Mesenchymal stem cell (in vitro differentiated cells and primary cell): Measurements from ENCODE around the gene CDH4.

ENCODE experiments used
- DNase-seq: peaks from one replicate; pipeline ENCODE4 v3.0.0-alpha.2; 2013
- H2AFZ ChIP-seq: one replicate; pipeline ENCODE4 v1.6.1; 2013; ENCODE audit warnings: low read depth, mild to moderate bottlenecking, control low read depth, inconsistent platforms, low read length, moderate library complexity
- H2AK5ac ChIP-seq: 2 replicates; pipeline ENCODE4 v1.6.1; 2013; ENCODE audit warnings: low read length, moderate library complexity, mild to moderate bottlenecking, inconsistent platforms; ENCODE audit not compliant: severe bottlenecking
- H2BK120ac ChIP-seq: one replicate; pipeline ENCODE4 v1.6.1; 2013; ENCODE audit warnings: low read depth, mild to moderate bottlenecking, inconsistent platforms, low read length, moderate library complexity
- H2BK12ac ChIP-seq, 2 experiments: one replicate each; pipeline ENCODE4 v1.6.1; 2013; ENCODE audit warnings: inconsistent platforms in 2 of 2, low read length in 2 of 2, mild to moderate bottlenecking in 2 of 2, moderate library complexity in 2 of 2, control low read depth in 1 of 2
- H2BK15ac ChIP-seq: one replicate; pipeline ENCODE4 v1.6.1; 2013; ENCODE audit warnings: mild to moderate bottlenecking, low read depth, inconsistent platforms; ENCODE audit not compliant: poor library complexity, severe bottlenecking
- H2BK5ac ChIP-seq: 2 replicates; pipeline ENCODE4 v1.6.1; 2013; ENCODE audit warnings: low read depth, mild to moderate bottlenecking, low read length, control low read depth, inconsistent platforms; ENCODE audit not compliant: poor library complexity, severe bottlenecking
- H3K14ac ChIP-seq, 2 experiments: one replicate each; pipeline ENCODE4 v1.6.1; 2013; ENCODE audit warnings: inconsistent platforms in 2 of 2, low read length in 2 of 2, control low read depth in 1 of 2, mild to moderate bottlenecking in 1 of 2, moderate library complexity in 1 of 2
- H3K18ac ChIP-seq, 2 experiments: one replicate each; pipeline ENCODE4 v1.6.1; 2013; ENCODE audit warnings: inconsistent platforms in 2 of 2, low read length in 2 of 2, control low read depth in 1 of 2, low read depth in 1 of 2, mild to moderate bottlenecking in 1 of 2
- H3K23ac ChIP-seq, 2 experiments: one replicate each; pipeline ENCODE4 v1.6.1; 2013; ENCODE audit warnings: inconsistent platforms in 2 of 2, low read length in 2 of 2, mild to moderate bottlenecking in 2 of 2, moderate library complexity in 2 of 2, control low read depth in 1 of 2
- H3K27ac ChIP-seq: 2 replicates; pipeline ENCODE4 v1.5.1; 2013; ENCODE audit warnings: mild to moderate bottlenecking, moderate library complexity, low read length, control low read depth, inconsistent platforms; ENCODE audit not compliant: poor library complexity, severe bottlenecking
- H3K27me3 ChIP-seq, 2 experiments: 2 replicates each; pipeline versions ENCODE4 v1.6.1 to v1.7.0; 2013; ENCODE audit warnings: low read length in 2 of 2, mild to moderate bottlenecking in 2 of 2, moderate library complexity in 2 of 2, control low read depth in 1 of 2, inconsistent platforms in 1 of 2; ENCODE audit not compliant: control insufficient read depth in 1 of 2, insufficient read depth in 1 of 2
- H3K36me3 ChIP-seq, 2 experiments: 2 replicates each; pipeline versions ENCODE4 v1.6.1 to v1.7.0; 2013; ENCODE audit warnings: low read length in 2 of 2, control low read depth in 1 of 2, inconsistent platforms in 1 of 2, low read depth in 1 of 2, mild to moderate bottlenecking in 1 of 2; ENCODE audit not compliant: insufficient read depth in 2 of 2, control insufficient read depth in 1 of 2
- H3K4ac ChIP-seq, 2 experiments: one replicate each; pipeline ENCODE4 v1.6.1; 2013; ENCODE audit warnings: inconsistent platforms in 2 of 2, low read length in 2 of 2, mild to moderate bottlenecking in 2 of 2, moderate library complexity in 2 of 2, control low read depth in 1 of 2, low read depth in 1 of 2
- H3K4me1 ChIP-seq: 2 replicates; pipeline ENCODE4 v1.6.1; 2013; ENCODE audit warnings: low read depth, low read length, control low read depth; ENCODE audit not compliant: control insufficient read depth, insufficient read depth
- H3K4me2 ChIP-seq: 2 replicates; pipeline ENCODE4 v1.6.1; 2013; ENCODE audit warnings: low read length, mild to moderate bottlenecking, inconsistent platforms; ENCODE audit not compliant: poor library complexity, severe bottlenecking
- H3K4me3 ChIP-seq, 2 experiments: 2 replicates each; pipeline versions ENCODE4 v1.5.1 to v1.7.0; 2013; ENCODE audit warnings: low read length in 2 of 2, mild to moderate bottlenecking in 2 of 2, control low read depth in 1 of 2, low read depth in 1 of 2; ENCODE audit not compliant: insufficient read depth in 1 of 2
- H3K79me1 ChIP-seq: replicated peaks from 2 replicates; pipeline ENCODE4 v1.6.1; 2013; ENCODE audit warnings: mild to moderate bottlenecking, control low read depth, low read length, inconsistent platforms; ENCODE audit not compliant: poor library complexity, severe bottlenecking
- H3K9ac ChIP-seq: 2 replicates; pipeline ENCODE4 v1.7.0; 2013; ENCODE audit warnings: mild to moderate bottlenecking, low read length, moderate library complexity
- H3K9me3 ChIP-seq: 2 replicates; pipeline ENCODE4 v1.7.0; 2013; ENCODE audit warnings: mild to moderate bottlenecking, low read length; ENCODE audit not compliant: control insufficient read depth
- H4K8ac ChIP-seq: one replicate; pipeline ENCODE4 v1.6.1; 2013; ENCODE audit warnings: inconsistent platforms, mild to moderate bottlenecking, low read length, moderate library complexity
- H4K91ac ChIP-seq: one replicate; pipeline ENCODE4 v1.6.1; 2013; ENCODE audit warnings: mild to moderate bottlenecking, low read length, inconsistent platforms
- WGBS: methylation state at CpG from one replicate; pipeline ENCODE4 v1.1.7; 2013; ENCODE audit warnings: mixed read lengths; 5-methylcytosine and 5-hydroxymethylcytosine counted together

Gene CDH4

DNA sequence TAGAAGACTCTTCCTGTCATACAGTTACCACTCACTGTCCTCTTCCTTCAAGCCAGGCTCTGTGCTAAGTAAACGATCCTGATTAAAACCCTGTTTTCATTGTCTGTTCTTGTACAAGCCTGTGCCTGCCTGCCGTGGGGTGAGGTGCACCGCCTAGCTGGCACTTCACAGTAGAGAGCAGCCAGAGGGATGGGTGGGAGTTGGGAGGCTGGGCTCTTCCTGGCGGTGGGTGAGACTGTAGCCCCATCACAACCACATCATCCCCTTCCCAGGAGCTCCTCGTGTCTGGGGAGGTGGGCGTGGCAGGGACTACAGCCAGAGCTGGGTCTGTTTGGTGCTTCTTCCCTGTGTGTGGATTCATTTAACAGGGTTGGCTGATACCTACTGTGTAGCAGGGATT, 431.7 kb downstream of the CDH4 start:
- Histone ChIP-seq H3K27ac (no peak overlapping the region), H2AFZ (no peak overlapping the region), H3K23ac (no peak overlapping the region), H2BK12ac (no peak overlapping the region), H2BK120ac (no peak overlapping the region), H3K4me1 (peaks cover 5% of the 10 kb centered on the region), H3K18ac (no peak overlapping the region), H3K9ac (no peak overlapping the region), H3K27me3 (peaks cover 20 to 50% of the 10 kb centered on the region in 2 experiments), H3K4me3 (no peak overlapping the region), H3K9me3 (peaks cover 4% of the 10 kb centered on the region), H3K36me3 (no peaks in the 10 kb centered on the region), H3K14ac (no peak overlapping the region), H3K4ac (no peak overlapping the region), H4K91ac (no peak overlapping the region), H2BK15ac (no peak overlapping the region), H2AK5ac (no peak overlapping the region), H3K4me2 (no peak overlapping the region), H2BK5ac (no peak overlapping the region), H3K79me1 (no peaks in the 10 kb centered on the region), H4K8ac (no peak overlapping the region)
- WGBS, result 69% methylated on average over 5 of the region's 6 CpGs
- no peak for DNase-seq

DNA sequence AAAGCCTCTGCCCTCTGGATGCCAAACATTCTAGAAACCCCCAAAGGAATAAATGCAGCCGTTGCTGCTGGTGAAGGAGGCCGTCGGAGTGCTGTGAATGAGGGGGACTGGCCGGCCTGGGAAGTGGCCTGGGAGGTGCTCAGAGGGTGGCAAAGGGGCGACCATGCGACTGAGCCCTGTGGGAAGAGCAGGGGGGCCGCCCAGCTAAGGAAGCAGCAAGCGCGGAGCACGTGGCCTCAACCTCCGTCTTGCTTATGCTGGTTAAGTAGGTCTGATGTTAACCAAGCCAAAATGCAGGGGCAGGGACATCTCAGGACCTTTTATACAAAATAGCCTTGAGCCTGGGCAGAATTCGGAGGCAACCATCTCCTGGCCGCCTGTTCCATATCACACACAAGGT, 432.1 kb downstream of the CDH4 start:
- H3K9me3 ChIP-seq, result peaks cover 4% of the 10 kb centered on the region
- H3K4me1 ChIP-seq, result peaks cover 5% of the 10 kb centered on the region
- no peak overlapping the region for H4K8ac ChIP-seq
- H2BK12ac ChIP-seq, result no peak overlapping the region
- DNase-seq, result no peak
- H2AFZ ChIP-seq, result no peak overlapping the region
- no peak overlapping the region for H2BK5ac ChIP-seq
- peak overlapping the region; percentile 43 for H4K91ac ChIP-seq
- 83% methylated on average over 13 of the region's 13 CpGs for WGBS
- no peak overlapping the region for H2BK120ac ChIP-seq
- peaks cover 20 to 52% of the 10 kb centered on the region in 2 experiments for H3K27me3 ChIP-seq
- H3K79me1 ChIP-seq, result no peaks in the 10 kb centered on the region
- H2BK15ac ChIP-seq, result no peak overlapping the region
- H3K18ac ChIP-seq, result no peak overlapping the region
- H3K4me3 ChIP-seq, result no peak overlapping the region
- H3K36me3 ChIP-seq, result no peaks in the 10 kb centered on the region
- H3K14ac ChIP-seq, result no peak overlapping the region
- no peak overlapping the region for H2AK5ac ChIP-seq
- H3K4me2 ChIP-seq, result no peak overlapping the region
- H3K4ac ChIP-seq, result no peak overlapping the region
- no peak overlapping the region for H3K9ac ChIP-seq
- H3K27ac ChIP-seq, result no peak overlapping the region
- H3K23ac ChIP-seq, result no peak overlapping the region

DNA sequence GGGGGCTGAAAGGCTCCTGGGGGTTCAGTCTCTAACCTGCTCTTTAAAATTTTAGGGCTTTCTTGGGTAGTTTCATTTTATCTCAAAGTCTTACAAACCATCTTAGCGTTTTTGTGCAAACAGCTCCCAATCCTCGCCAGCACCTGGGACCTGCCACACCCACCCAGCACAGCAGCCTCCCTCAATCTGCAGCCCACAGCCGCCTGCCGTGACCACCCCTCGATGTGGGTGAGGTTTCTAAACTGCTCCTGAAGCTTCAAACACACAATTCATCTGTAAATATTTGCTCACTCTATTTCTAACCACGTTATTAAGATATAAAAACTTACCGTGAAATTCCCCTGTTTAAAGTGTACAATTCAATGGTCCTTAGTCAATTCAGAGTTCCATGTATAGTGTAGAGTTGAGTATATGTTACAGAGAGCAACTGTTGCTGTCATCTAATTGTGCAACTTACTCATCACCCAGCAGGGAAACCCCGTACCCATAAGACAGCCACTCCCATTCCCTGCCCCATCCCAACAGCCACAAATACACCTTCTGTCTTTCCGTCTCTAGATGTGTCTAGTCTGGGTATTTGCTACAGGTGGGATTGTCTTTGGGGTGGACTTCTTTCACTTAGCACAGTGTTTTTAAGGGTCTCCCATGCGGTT, 432.6 kb downstream of the CDH4 start:
- H3K4me1 ChIP-seq, result peaks cover 5% of the 10 kb centered on the region
- no peaks in the 10 kb centered on the region for H3K36me3 ChIP-seq
- no peak overlapping the region for H3K9ac ChIP-seq
- H3K4me2 ChIP-seq, result no peak overlapping the region
- H2AK5ac ChIP-seq, result no peak overlapping the region
- DNase-seq, result no peak
- no peak overlapping the region for H3K23ac ChIP-seq
- H3K27me3 ChIP-seq, result peaks cover 20 to 52% of the 10 kb centered on the region in 2 experiments
- no peak overlapping the region for H2AFZ ChIP-seq
- H4K91ac ChIP-seq, result no peak overlapping the region
- no peak overlapping the region for H3K4ac ChIP-seq
- H2BK5ac ChIP-seq, result no peak overlapping the region
- no peaks in the 10 kb centered on the region for H3K79me1 ChIP-seq
- 93% methylated on average over 6 of the region's 10 CpGs for WGBS
- H3K14ac ChIP-seq, result no peak overlapping the region
- no peak overlapping the region for H2BK15ac ChIP-seq
- no peak overlapping the region for H3K18ac ChIP-seq
- H2BK12ac ChIP-seq, result no peak overlapping the region
- H4K8ac ChIP-seq, result no peak overlapping the region
- H3K4me3 ChIP-seq, result no peak overlapping the region
- H2BK120ac ChIP-seq, result no peak overlapping the region
- peaks cover 4% of the 10 kb centered on the region for H3K9me3 ChIP-seq
- H3K27ac ChIP-seq, result no peak overlapping the region

DNA sequence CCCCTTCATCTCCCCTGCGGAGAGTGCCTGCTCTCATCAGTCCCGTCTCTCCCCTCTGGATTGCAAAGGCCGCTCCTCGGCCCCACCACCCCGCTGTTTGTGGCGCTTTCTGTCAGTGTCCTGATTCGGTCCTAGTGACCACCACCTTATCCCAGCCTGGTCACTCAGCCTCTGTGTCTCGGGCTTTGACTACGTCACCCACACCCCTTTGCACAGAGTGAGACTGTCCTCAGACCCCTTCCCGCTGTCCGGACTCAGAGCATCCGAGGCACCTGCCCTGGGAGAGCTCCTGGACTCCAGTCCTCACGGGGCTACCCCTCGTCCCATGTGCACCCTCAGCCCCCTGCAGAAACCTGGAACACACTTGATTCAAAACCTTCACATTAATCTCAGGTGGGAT, 433.4 kb downstream of the CDH4 start:
- Histone ChIP-seq H3K4me3 (no peak overlapping the region), H3K9ac (no peak overlapping the region), H3K23ac (no peak overlapping the region), H3K4me1 (peaks cover 5% of the 10 kb centered on the region), H4K8ac (no peak overlapping the region), H2BK12ac (no peak overlapping the region), H3K4me2 (no peak overlapping the region), H4K91ac (no peak overlapping the region), H2AK5ac (no peak overlapping the region), H3K4ac (no peak overlapping the region), H2AFZ (no peak overlapping the region), H3K36me3 (no peaks in the 10 kb centered on the region), H2BK120ac (no peak overlapping the region), H3K27me3 (peaks cover 20 to 52% of the 10 kb centered on the region in 2 experiments), H3K79me1 (no peaks in the 10 kb centered on the region), H2BK5ac (no peak overlapping the region), H3K18ac (no peak overlapping the region), H3K9me3 (peaks cover 4% of the 10 kb centered on the region), H2BK15ac (no peak overlapping the region), H3K27ac (no peak overlapping the region), H3K14ac (no peak overlapping the region)
- DNase-seq, result no peak
- WGBS, result 85% methylated on average over 14 of the region's 14 CpGs
